MCF 10A (cell line): ENCODE measurements around the gene ATP8B4. TPM values are rescaled to one million over a fixed set of nuclear protein-coding genes. Genes with fewer than 3 reads are reported as not detected.
"Not testable (repeated sequence)": the region's sequence is repeated elsewhere in the genome, so short reads cannot be mapped to it uniquely, and the experiment has no call there.

Experiments
- BruUV-seq: library from RNA; stranded (reverse); fragments of 400-500 nt; replicated peaks from 2 replicates; lab custom pipeline; 2021; lab: Mats Ljungman, UMichigan
- CTCF ChIA-PET: fragments of 300-600 bp; sonication (Branson Sonifier 250); formaldehyde crosslinking; extraction: SDS; loops from one replicate; lab custom pipeline; 2021; ENCODE audit warnings: antibody characterized with exemption, inconsistent platforms; lab: Yijun Ruan, JAX
- POLR2A ChIA-PET: fragments of 300-600, 350-650 bp; sonication (Branson Sonifier 250); formaldehyde crosslinking; extraction: SDS; loops from one replicate; lab custom pipeline; 2020; ENCODE audit warnings: antibody characterized with exemption, inconsistent platforms; lab: Yijun Ruan, JAX
- DNase-seq: peaks from one replicate; pipeline ENCODE4 v3.0.0-alpha.2; 2018; ENCODE audit not compliant: unreplicated experiment
- H3K27ac Mint-ChIP-seq: one replicate; pipeline ENCODE4 v1.8.0; 2022; ENCODE audit warnings: mild to moderate bottlenecking, low read depth, mixed read lengths; ENCODE audit not compliant: unreplicated experiment
- H3K27me3 Mint-ChIP-seq: one replicate; pipeline ENCODE4 v1.8.0; 2022; ENCODE audit warnings: mixed read lengths; ENCODE audit not compliant: insufficient read depth, unreplicated experiment
- H3K36me3 Mint-ChIP-seq: one replicate; pipeline ENCODE4 v1.8.0; 2022; ENCODE audit warnings: mild to moderate bottlenecking, moderate library complexity, mixed read lengths; ENCODE audit not compliant: insufficient read depth, unreplicated experiment
- H3K4me1 Mint-ChIP-seq: one replicate; pipeline ENCODE4 v1.8.0; 2022; ENCODE audit warnings: mixed read lengths; ENCODE audit not compliant: insufficient read depth, unreplicated experiment
- H3K4me3 Mint-ChIP-seq: one replicate; pipeline ENCODE4 v1.8.0; 2022; ENCODE audit warnings: mild to moderate bottlenecking, moderate library complexity, mixed read lengths; ENCODE audit not compliant: unreplicated experiment
- H3K9me3 Mint-ChIP-seq: one replicate; pipeline ENCODE4 v1.8.0; 2022; ENCODE audit warnings: mixed read lengths; ENCODE audit not compliant: unreplicated experiment
- intact Hi-C: fragments of 100-400 bp; cut with micrococcal nuclease; formaldehyde crosslinking; loops from 2 replicates; pipeline ENCODE4 v1.14.1; 2022
- total RNA-seq: library from RNA; stranded (reverse); gene quantifications from 2 replicates; pipeline ENCODE4 v1.2.3, GENCODE V29; 2022
- TF ChIP-seq, protein P1 (sequence below): fragments of 200-600 bp; IDR thresholded peaks from one replicate; pipeline ENCODE4 v1.8.0; 2022; ENCODE audit warnings: antibody characterized with exemption, mild to moderate bottlenecking; ENCODE audit not compliant: unreplicated experiment

ATP8B4 gene
- total RNA-seq, 1 experiment from 2014 or later, result not detected

DNA sequence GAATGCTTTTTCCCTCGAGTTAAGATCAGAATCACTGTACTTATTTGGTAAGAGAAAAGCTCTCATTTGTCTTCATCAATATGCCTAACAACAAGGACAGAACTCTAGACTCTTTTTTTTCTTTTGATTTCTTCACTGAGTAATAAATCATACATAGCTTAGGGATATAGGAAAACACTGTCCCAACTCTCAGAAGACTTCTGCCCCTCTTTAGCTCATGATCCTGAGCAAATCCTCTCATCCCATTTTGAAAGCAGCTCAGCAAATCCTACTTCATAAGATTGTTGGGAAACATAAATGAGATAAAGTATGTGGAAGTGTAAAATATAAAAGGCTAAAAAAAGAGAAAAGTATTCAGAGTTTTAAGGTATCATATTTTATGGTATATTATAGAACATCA is 141.7 kb downstream of the ATP8B4 start:
- Mint-ChIP-seq H3K4me1 (no peaks in the 10 kb centered on the region), H3K9me3 (no peaks in the 10 kb centered on the region), H3K4me3 (no peak overlapping the region), H3K27ac (no peak overlapping the region), H3K27me3 (no peaks in the 10 kb centered on the region), H3K36me3 (no peaks in the 10 kb centered on the region)
- TF ChIP-seq, protein P1, sequence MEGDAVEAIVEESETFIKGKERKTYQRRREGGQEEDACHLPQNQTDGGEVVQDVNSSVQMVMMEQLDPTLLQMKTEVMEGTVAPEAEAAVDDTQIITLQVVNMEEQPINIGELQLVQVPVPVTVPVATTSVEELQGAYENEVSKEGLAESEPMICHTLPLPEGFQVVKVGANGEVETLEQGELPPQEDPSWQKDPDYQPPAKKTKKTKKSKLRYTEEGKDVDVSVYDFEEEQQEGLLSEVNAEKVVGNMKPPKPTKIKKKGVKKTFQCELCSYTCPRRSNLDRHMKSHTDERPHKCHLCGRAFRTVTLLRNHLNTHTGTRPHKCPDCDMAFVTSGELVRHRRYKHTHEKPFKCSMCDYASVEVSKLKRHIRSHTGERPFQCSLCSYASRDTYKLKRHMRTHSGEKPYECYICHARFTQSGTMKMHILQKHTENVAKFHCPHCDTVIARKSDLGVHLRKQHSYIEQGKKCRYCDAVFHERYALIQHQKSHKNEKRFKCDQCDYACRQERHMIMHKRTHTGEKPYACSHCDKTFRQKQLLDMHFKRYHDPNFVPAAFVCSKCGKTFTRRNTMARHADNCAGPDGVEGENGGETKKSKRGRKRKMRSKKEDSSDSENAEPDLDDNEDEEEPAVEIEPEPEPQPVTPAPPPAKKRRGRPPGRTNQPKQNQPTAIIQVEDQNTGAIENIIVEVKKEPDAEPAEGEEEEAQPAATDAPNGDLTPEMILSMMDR, result no peak
- ChIA-PET CTCF (interaction anchor here (0.7 to 1.1 kb wide), 2 partner anchors 15 to 26 kb away, joined by 3 read pairs; no protein-coding TSS in a partner anchor), POLR2A (no interaction called here)
- intact Hi-C loops, result no loop called here
- no peak for DNase-seq
- BruUV-seq, result no TSS peak

DNA sequence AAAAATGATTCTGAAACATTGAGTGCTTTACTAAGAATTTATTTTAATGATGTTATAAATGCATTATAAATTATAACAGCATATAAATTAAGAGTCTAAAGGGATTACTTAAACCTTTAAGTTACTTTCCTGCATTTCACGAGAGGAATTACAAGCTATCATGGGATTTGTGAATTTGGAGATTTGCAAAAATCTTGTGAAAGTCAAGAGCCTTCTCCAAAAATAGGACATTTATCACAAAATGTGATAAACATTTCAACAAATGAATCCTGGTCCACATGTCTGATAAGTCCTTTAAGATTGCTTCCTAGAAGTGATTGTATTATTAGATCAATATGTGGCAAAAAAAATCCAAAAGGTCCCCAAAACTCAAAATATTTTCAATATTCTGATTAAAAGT is 154.5 kb downstream of the ATP8B4 start:
- ChIA-PET CTCF (interaction anchor here (0.6 to 1.3 kb wide), 2 partner anchors 88 to 892 kb away, joined by 3 read pairs; no protein-coding TSS in a partner anchor), POLR2A (no interaction called here)
- Mint-ChIP-seq H3K4me3 (no peak overlapping the region), H3K27ac (no peak overlapping the region), H3K27me3 (no peaks in the 10 kb centered on the region), H3K4me1 (no peaks in the 10 kb centered on the region), H3K36me3 (no peaks in the 10 kb centered on the region), H3K9me3 (peaks cover 16% of the 10 kb centered on the region)
- intact Hi-C loops, result no loop called here
- DNase-seq, result no peak
- TF ChIP-seq, protein P1, result no peak
- no TSS peak for BruUV-seq

DNA sequence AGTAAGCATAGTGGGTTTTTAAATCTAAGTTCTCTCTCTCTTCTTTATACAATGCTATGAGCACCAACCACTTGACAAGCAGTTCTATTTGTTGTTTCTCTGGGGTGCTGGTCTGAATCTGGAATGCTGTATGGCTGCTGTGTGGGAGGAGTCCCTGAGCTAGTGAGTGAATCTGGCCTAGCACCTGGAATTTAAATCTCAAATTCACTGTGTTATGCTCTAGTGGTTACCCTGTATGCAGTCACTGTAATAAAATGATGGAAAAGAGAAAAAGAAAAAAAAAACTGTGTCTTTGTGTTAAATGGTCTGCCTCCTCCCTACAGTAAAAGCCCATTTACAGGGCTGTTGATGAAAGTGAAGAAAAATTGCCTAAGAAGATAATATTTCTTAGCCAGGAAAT is 155.0 kb downstream of the ATP8B4 start:
- Mint-ChIP-seq H3K9me3 (peaks cover 12% of the 10 kb centered on the region), H3K4me3 (no peak overlapping the region), H3K4me1 (no peaks in the 10 kb centered on the region), H3K36me3 (no peaks in the 10 kb centered on the region), H3K27ac (no peak overlapping the region), H3K27me3 (no peaks in the 10 kb centered on the region)
- CTCF ChIA-PET, result interaction anchor here (0.6 kb wide), 1 partner anchor 891 kb away, joined by 3 read pairs; no protein-coding TSS in a partner anchor
- BruUV-seq, result no TSS peak
- intact Hi-C loops, result no loop called here
- TF ChIP-seq, protein P1, result no peak
- POLR2A ChIA-PET, result no interaction called here
- no peak for DNase-seq

DNA sequence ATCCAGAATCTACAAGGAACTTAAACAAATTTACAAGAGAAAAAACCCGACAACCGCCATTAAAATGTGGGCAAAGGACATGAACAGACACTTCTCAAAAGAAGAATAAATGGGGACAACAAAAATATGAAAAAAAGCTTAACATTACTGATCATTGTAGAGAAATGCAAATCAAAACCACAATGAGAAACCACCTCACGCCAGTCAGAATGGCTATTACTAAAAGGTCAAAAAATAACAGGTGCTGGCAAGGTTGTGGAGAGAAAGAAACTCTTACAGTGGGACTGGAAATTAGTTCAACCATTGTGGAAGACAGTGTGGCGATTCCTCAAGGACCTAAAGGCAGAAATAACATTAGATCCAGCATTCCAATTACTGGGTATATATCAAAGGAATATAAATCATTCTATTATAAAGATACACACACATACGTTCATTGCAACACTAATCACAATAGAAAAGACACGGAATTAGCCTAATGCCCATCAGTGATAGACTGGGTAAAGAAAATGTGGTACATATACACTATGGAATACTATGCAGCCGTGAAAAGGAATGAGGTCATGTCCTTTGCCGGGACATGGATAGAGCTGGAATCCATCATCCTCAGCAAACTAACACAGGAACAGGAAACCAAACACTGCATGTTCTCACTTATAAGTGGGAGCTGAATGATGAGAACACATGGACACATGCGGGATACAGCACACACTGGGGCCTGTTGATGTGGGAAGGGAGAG is 155.8 kb downstream of the ATP8B4 start:
- DNase-seq, BruUV-seq, intact Hi-C loops, H3K4me3 Mint-ChIP-seq, POLR2A ChIA-PET, H3K9me3 Mint-ChIP-seq, CTCF ChIA-PET, H3K27me3 Mint-ChIP-seq, H3K27ac Mint-ChIP-seq, H3K4me1 Mint-ChIP-seq, H3K36me3 Mint-ChIP-seq: not testable (repeated sequence)
